GDM1 (cell line): ENCODE data around the gene C20orf96.
A peak's percentile ranks its signal among the peaks of the same experiment; 100 is the strongest.

ENCODE experiments used
- DNase-seq: peaks from one replicate; lab custom pipeline; 2025; lab: John Stamatoyannopoulos, UW

C20orf96 gene

GRCh38 chr20:312067-312466, 21.5 kb upstream of the C20orf96 start:
- no peak for DNase-seq

- no peak for DNase-seq
Observed at GRCh38 chr20:311609-312008, 21.1 kb upstream of the C20orf96 start.

GRCh38 chr20:310645-311044, 20.1 kb upstream of the C20orf96 start:
- DNase-seq, result no peak

GRCh38 chr20:309841-310644, 19.5 kb upstream of the C20orf96 start:
- no peak for DNase-seq

- no peak for DNase-seq
Observed at GRCh38 chr20:309306-309840, 18.8 kb upstream of the C20orf96 start.

GRCh38 chr20:308427-309038, 18.0 kb upstream of the C20orf96 start:
- no peak for DNase-seq

GRCh38 chr20:305745-306144, 15.2 kb upstream of the C20orf96 start:
- DNase-seq, result no peak

GRCh38 chr20:301886-302848, 11.6 kb upstream of the C20orf96 start:
- no peak for DNase-seq

GRCh38 chr20:300345-300990, 9.9 kb upstream of the C20orf96 start:
- no peak for DNase-seq

GRCh38 chr20:298776-299391, 8.3 kb upstream of the C20orf96 start:
- DNase-seq, result no peak

GRCh38 chr20:297925-298775, 7.6 kb upstream of the C20orf96 start:
- DNase-seq, result no peak

GRCh38 chr20:297098-297924, 6.8 kb upstream of the C20orf96 start, which contains the start of gene ZCCHC3:
Gene ZCCHC3 (plus strand): TSS chr20:297570. CDS start chr20:297587, 17 bp downstream.
- DNase-seq, result peak; percentile 90

- DNase-seq, result no peak
Observed at GRCh38 chr20:295804-296203, 5.3 kb upstream of the C20orf96 start.

GRCh38 chr20:294602-295001, 4.1 kb upstream of the C20orf96 start:
- no peak for DNase-seq

- DNase-seq, result no peak
Observed at GRCh38 chr20:289693-290083, 862 bp downstream of the C20orf96 start.

GRCh38 chr20:288956-289692, 1.4 kb downstream of the C20orf96 start:
- DNase-seq, result no peak

GRCh38 chr20:286508-286907, 4.0 kb downstream of the C20orf96 start:
- no peak for DNase-seq

- no peak for DNase-seq
Observed at GRCh38 chr20:284172-284571, 6.4 kb downstream of the C20orf96 start.
